Panc1 (cell line): Measurements from ENCODE around the gene PRPF4. TPM values are rescaled to one million over a fixed set of nuclear protein-coding genes. Genes with fewer than 3 reads are reported as not detected.

Experiments used
- ATAC-seq: fragments of 200-7000 bp; cut with Tn5 transposase; 2 replicates; pipeline ENCODE4 v1.9.1; 2020; ENCODE audit warnings: mild to moderate bottlenecking, moderate library complexity
- BruUV-seq: library from RNA; stranded (reverse); fragments of 400-500 nt; replicated peaks from 2 replicates; lab custom pipeline; 2021; lab: Mats Ljungman, UMichigan
- CTCF ChIA-PET: fragments of 300-600 bp; sonication (Branson Sonifier 250); formaldehyde crosslinking; loops from one replicate; lab custom pipeline; 2022; ENCODE audit warnings: antibody characterized with exemption; lab: Charles Lee
- POLR2A ChIA-PET: fragments of 300-600 bp; sonication (Branson Sonifier 250); formaldehyde crosslinking; loops from one replicate; lab custom pipeline; 2022; ENCODE audit warnings: antibody characterized with exemption; lab: Charles Lee
- DNase-seq: peaks from one replicate; pipeline ENCODE4 v3.0.0-alpha.2; 2010; ENCODE audit warnings: low read depth, low spot score
- H3K27ac ChIP-seq: 2 replicates; pipeline ENCODE4 v1.5.1; 2011; ENCODE audit warnings: mild to moderate bottlenecking, low read length, inconsistent platforms
- H3K27me3 ChIP-seq: fragments of 200-500 bp; sonication (Bioruptor generic); 2 replicates; pipeline ENCODE4 v1.6.0; 2014; ENCODE audit warnings: low read length, inconsistent platforms; ENCODE audit not compliant: control insufficient read depth, insufficient read depth
- H3K36me3 ChIP-seq: fragments of 200-500 bp; sonication (Bioruptor generic); 2 replicates; pipeline ENCODE4 v1.5.1; 2014; ENCODE audit warnings: inconsistent platforms, mild to moderate bottlenecking, low read length, moderate library complexity; ENCODE audit not compliant: control insufficient read depth, insufficient read depth
- H3K4me1 ChIP-seq: 2 replicates; pipeline ENCODE4 v1.5.1; 2011; ENCODE audit warnings: inconsistent platforms, mild to moderate bottlenecking, low read length, moderate library complexity; ENCODE audit not compliant: control insufficient read depth, insufficient read depth
- H3K4me3 ChIP-seq, 2 experiments: 2 replicates each; pipeline ENCODE4 v1.5.1; 2011 to 2012; ENCODE audit warnings: low read depth in 2 of 2, low read length in 2 of 2, mild to moderate bottlenecking in 2 of 2, inconsistent platforms in 1 of 2, moderate library complexity in 1 of 2
- H3K9me3 ChIP-seq: fragments of 200-500 bp; sonication (Bioruptor generic); 2 replicates; pipeline ENCODE4 v1.5.1; 2014; ENCODE audit warnings: low read depth, mild to moderate bottlenecking, inconsistent platforms, low read length, moderate library complexity; ENCODE audit not compliant: control insufficient read depth, insufficient read depth
- POLR2AphosphoS5 ChIP-seq: IDR thresholded peaks from 2 replicates; pipeline ENCODE4 v1.6.1; 2012; ENCODE audit warnings: mild to moderate bottlenecking, low read depth, low read length, moderate library complexity
- SIN3A ChIP-seq: IDR thresholded peaks from 2 replicates; pipeline ENCODE4 v1.6.1; 2012; ENCODE audit warnings: low read depth, mild to moderate bottlenecking, low read length, moderate library complexity, borderline replicate concordance; ENCODE audit not compliant: insufficient read depth
- TCF7L2 ChIP-seq: IDR thresholded peaks from 2 replicates; pipeline ENCODE4 v1.6.1; 2011; ENCODE audit warnings: mild to moderate bottlenecking, low read depth, low read length, inconsistent platforms
- in situ Hi-C: cut with HindIII; loops from 2 replicates; pipeline ENCODE4 v1.10.0; 2016; ENCODE audit warnings: low sequenced_read_pairs, low pct_unique_long_range_greater_than_20kb
- intact Hi-C: fragments of 100-400 bp; cut with micrococcal nuclease; formaldehyde crosslinking; loops from one replicate; pipeline ENCODE4 v1.10.0; 2022; ENCODE audit not compliant: unreplicated experiment
- total RNA-seq: library from RNA; stranded (reverse); gene quantifications from one replicate; pipeline ENCODE4 v1.2.1, GENCODE V29; 2021; ENCODE audit not compliant: unreplicated experiment
- TF ChIP-seq, protein P1 (sequence below), 2 experiments: IDR thresholded peaks; 2 replicates each; pipeline ENCODE4 v1.6.1; 2011 to 2012; ENCODE audit warnings: low read depth in 2 of 2, control low read depth in 1 of 2, low read length in 1 of 2, mild to moderate bottlenecking in 1 of 2, moderate library complexity in 1 of 2; ENCODE audit not compliant: insufficient read depth in 1 of 2
- TF ChIP-seq, protein P2 (sequence below): fragments of 450-650 bp; IDR thresholded peaks from 2 replicates; pipeline ENCODE4 v1.5.1; 2017; ENCODE audit warnings: mild to moderate bottlenecking

Gene PRPF4
- total RNA-seq, 1 experiment from 2014 or later = 28.9 TPM

DNA sequence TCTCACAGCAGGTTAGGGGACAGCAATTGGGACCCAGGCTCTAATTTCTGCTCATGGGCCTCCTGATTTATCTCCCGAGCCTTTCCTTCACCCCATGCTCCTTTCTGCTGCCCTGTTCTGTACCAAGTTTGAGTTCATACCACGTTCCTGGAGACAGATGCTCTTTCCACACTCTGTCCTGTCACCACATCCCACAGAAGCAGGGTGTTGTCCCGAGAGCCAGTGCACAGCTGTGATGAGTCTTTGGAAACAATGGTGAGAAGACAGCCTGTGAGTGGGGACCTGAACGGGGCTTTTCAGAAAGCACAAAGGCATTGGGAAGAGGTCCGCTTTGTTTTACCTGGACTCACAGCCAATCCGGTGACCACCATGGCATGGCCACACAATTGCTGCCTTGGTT is 47.2 kb downstream of the PRPF4 start:
- in situ Hi-C loops = no loop called here
- BruUV-seq = no TSS peak
- no peaks in the 10 kb centered on the region for H3K27me3 ChIP-seq
- ATAC-seq = no peak
- POLR2A ChIA-PET = no interaction called here
- H3K36me3 ChIP-seq = no peaks in the 10 kb centered on the region
- H3K4me3 ChIP-seq = no peak overlapping the region
- H3K27ac ChIP-seq = no peak overlapping the region
- intact Hi-C loops = no loop called here
- H3K9me3 ChIP-seq = no peaks in the 10 kb centered on the region
- H3K4me1 ChIP-seq = no peaks in the 10 kb centered on the region
- CTCF ChIA-PET = no interaction called here
- no peak for DNase-seq
- no peak for TF ChIP-seq SIN3A
- no peak for TF ChIP-seq TCF7L2
- TF ChIP-seq, protein P1, sequence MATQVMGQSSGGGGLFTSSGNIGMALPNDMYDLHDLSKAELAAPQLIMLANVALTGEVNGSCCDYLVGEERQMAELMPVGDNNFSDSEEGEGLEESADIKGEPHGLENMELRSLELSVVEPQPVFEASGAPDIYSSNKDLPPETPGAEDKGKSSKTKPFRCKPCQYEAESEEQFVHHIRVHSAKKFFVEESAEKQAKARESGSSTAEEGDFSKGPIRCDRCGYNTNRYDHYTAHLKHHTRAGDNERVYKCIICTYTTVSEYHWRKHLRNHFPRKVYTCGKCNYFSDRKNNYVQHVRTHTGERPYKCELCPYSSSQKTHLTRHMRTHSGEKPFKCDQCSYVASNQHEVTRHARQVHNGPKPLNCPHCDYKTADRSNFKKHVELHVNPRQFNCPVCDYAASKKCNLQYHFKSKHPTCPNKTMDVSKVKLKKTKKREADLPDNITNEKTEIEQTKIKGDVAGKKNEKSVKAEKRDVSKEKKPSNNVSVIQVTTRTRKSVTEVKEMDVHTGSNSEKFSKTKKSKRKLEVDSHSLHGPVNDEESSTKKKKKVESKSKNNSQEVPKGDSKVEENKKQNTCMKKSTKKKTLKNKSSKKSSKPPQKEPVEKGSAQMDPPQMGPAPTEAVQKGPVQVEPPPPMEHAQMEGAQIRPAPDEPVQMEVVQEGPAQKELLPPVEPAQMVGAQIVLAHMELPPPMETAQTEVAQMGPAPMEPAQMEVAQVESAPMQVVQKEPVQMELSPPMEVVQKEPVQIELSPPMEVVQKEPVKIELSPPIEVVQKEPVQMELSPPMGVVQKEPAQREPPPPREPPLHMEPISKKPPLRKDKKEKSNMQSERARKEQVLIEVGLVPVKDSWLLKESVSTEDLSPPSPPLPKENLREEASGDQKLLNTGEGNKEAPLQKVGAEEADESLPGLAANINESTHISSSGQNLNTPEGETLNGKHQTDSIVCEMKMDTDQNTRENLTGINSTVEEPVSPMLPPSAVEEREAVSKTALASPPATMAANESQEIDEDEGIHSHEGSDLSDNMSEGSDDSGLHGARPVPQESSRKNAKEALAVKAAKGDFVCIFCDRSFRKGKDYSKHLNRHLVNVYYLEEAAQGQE (IDR thresholded peaks at IDR 0.05; ENCODE audit: insufficient read depth in 1 of 2, low read depth in 2 of 2, low read length in 1 of 2) = no peak
- TF ChIP-seq, protein P2, sequence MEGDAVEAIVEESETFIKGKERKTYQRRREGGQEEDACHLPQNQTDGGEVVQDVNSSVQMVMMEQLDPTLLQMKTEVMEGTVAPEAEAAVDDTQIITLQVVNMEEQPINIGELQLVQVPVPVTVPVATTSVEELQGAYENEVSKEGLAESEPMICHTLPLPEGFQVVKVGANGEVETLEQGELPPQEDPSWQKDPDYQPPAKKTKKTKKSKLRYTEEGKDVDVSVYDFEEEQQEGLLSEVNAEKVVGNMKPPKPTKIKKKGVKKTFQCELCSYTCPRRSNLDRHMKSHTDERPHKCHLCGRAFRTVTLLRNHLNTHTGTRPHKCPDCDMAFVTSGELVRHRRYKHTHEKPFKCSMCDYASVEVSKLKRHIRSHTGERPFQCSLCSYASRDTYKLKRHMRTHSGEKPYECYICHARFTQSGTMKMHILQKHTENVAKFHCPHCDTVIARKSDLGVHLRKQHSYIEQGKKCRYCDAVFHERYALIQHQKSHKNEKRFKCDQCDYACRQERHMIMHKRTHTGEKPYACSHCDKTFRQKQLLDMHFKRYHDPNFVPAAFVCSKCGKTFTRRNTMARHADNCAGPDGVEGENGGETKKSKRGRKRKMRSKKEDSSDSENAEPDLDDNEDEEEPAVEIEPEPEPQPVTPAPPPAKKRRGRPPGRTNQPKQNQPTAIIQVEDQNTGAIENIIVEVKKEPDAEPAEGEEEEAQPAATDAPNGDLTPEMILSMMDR = no peak
- TF ChIP-seq POLR2AphosphoS5 = no peak

DNA sequence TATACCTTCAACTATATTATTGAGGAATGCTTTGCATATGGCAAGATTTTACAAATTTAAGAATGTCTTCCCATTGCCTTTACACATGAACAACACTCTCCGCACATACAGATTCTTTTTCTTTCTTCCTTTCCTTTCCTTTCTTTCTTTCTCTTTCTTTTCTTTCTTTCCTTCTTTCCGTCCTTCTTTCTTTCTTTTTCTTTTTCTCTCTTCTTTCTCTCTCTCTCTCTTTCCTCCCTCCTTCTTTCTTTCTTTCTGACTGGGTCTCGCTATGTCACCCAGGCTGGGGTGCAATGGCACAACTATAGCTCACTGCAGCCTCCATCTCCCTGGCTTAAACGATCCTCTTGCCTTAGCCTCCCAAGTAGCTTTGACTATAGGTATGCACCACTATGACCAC is 50.8 kb downstream of the PRPF4 start:
- CTCF ChIA-PET = no interaction called here
- H3K4me3 ChIP-seq = no peak overlapping the region
- intact Hi-C loops (no loop called here), in situ Hi-C loops (no loop called here)
- H3K36me3 ChIP-seq = no peaks in the 10 kb centered on the region
- no peak for DNase-seq
- ATAC-seq = no peak
- H3K4me1 ChIP-seq = no peaks in the 10 kb centered on the region
- no peaks in the 10 kb centered on the region for H3K27me3 ChIP-seq
- POLR2A ChIA-PET = no interaction called here
- TF ChIP-seq, protein P2 = no peak
- TF ChIP-seq, protein P1 (IDR thresholded peaks at IDR 0.05; ENCODE audit: insufficient read depth in 1 of 2, low read depth in 2 of 2, low read length in 1 of 2) = no peak
- TF ChIP-seq TCF7L2 = no peak
- no peak for TF ChIP-seq SIN3A
- no peak for TF ChIP-seq POLR2AphosphoS5
- no TSS peak for BruUV-seq
- H3K9me3 ChIP-seq = no peaks in the 10 kb centered on the region
- no peak overlapping the region for H3K27ac ChIP-seq
